ENCODE measurements around the gene FXYD6.

Gene FXYD6

GRCh38 chr11:117823946-117824420, 52.5 kb downstream of the FXYD6 start:
- no peak for TF ChIP-seq POLR2AphosphoS5 (IDR thresholded peaks at IDR 0.05; ENCODE audit: low read depth, low read length)

GRCh38 chr11:117823294-117823945, 53.0 kb downstream of the FXYD6 start:
- TF ChIP-seq POLR2AphosphoS5 (IDR thresholded peaks at IDR 0.05; ENCODE audit: low read depth, low read length) (no peak), FOXP2 (optimal IDR thresholded peaks at IDR 0.05; ENCODE audit: borderline replicate concordance, extremely low read depth, extremely low read length, insufficient read depth) (no peak), REST (IDR thresholded peaks at IDR 0.05; ENCODE audit: insufficient read depth in 1 of 2, low read depth in 2 of 2, low read length in 2 of 2) (no peak), TAF1 (IDR thresholded peaks at IDR 0.05; ENCODE audit: borderline replicate concordance, insufficient read depth, low read length) (no peak), SIN3A (IDR thresholded peaks at IDR 0.05; ENCODE audit: borderline replicate concordance, insufficient read depth, low read length) (no peak)

- TF ChIP-seq POLR2AphosphoS5 (IDR thresholded peaks at IDR 0.05; ENCODE audit: low read depth, low read length) (no peak), FOXP2 (optimal IDR thresholded peaks at IDR 0.05; ENCODE audit: borderline replicate concordance, extremely low read depth, extremely low read length, insufficient read depth) (no peak), TAF1 (IDR thresholded peaks at IDR 0.05; ENCODE audit: borderline replicate concordance, insufficient read depth, low read length) (no peak), SIN3A (IDR thresholded peaks at IDR 0.05; ENCODE audit: borderline replicate concordance, insufficient read depth, low read length) (no peak), REST (IDR thresholded peaks at IDR 0.05; ENCODE audit: insufficient read depth in 1 of 2, low read depth in 2 of 2, low read length in 2 of 2) (no peak)
These were observed 54.1 kb downstream of the FXYD6 start for GRCh38 chr11:117822074-117823033.

DNA sequence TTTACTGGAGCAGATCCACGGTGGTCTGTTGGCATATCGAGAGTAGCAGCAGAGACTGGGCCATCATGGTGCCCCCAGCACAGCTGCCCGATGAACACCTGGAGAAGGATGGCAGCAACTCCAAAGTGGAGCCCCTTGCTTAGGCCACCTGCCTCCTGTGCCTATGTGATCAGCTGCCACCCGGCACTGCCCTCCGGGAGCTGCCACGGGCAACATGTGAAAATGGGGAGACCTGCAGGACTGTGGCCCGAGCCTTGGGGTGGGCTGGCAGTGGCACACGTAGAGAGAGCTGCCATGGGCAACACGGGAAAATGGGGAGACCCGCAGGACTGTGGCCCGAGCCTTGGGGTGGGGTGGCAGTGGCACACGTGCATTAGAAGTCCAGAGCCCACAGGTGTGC, 55.0 kb downstream of the FXYD6 start:
- TF ChIP-seq TAF1 (IDR thresholded peaks at IDR 0.05; ENCODE audit: borderline replicate concordance, insufficient read depth, low read length): no peak
- no peak for TF ChIP-seq POLR2AphosphoS5 (IDR thresholded peaks at IDR 0.05; ENCODE audit: low read depth, low read length)
- TF ChIP-seq REST (IDR thresholded peaks at IDR 0.05; ENCODE audit: insufficient read depth in 1 of 2, low read depth in 2 of 2, low read length in 2 of 2): no peak
- TF ChIP-seq FOXP2 (optimal IDR thresholded peaks at IDR 0.05; ENCODE audit: borderline replicate concordance, extremely low read depth, extremely low read length, insufficient read depth): no peak
- TF ChIP-seq SIN3A (IDR thresholded peaks at IDR 0.05; ENCODE audit: borderline replicate concordance, insufficient read depth, low read length): no peak

DNA sequence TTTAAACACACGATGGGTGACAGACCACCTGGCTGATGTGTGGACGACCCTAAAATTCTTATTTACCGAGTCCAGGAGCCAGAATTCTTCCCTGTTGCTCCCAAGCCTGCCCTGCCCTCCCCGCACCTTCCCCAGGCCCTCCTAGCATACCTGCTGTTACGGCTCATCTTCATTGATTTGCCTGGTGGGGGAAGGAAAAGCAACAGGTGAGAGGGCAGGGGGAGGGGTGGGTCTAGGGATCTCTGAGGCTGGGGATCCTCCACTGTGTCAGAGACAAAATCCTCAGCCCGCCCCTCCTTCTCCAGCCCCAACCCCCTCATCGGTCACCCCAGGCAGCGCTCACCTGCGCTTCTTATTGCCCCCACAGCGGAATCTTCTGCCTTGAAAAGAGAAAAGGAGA, 55.9 kb downstream of the FXYD6 start:
- no peak for TF ChIP-seq POLR2AphosphoS5 (IDR thresholded peaks at IDR 0.05; ENCODE audit: low read depth, low read length)
- no peak for TF ChIP-seq SIN3A (IDR thresholded peaks at IDR 0.05; ENCODE audit: borderline replicate concordance, insufficient read depth, low read length)
- TF ChIP-seq FOXP2 (optimal IDR thresholded peaks at IDR 0.05; ENCODE audit: borderline replicate concordance, extremely low read depth, extremely low read length, insufficient read depth): no peak
- no peak for TF ChIP-seq REST (IDR thresholded peaks at IDR 0.05; ENCODE audit: insufficient read depth in 1 of 2, low read depth in 2 of 2, low read length in 2 of 2)
- TF ChIP-seq TAF1 (IDR thresholded peaks at IDR 0.05; ENCODE audit: borderline replicate concordance, insufficient read depth, low read length): no peak
